ENCODE measurements around the gene CA6.
"Not testable (repeated sequence)": the region's sequence is repeated elsewhere in the genome, so short reads cannot be mapped to it uniquely, and the experiment has no call there.

Gene CA6

DNA sequence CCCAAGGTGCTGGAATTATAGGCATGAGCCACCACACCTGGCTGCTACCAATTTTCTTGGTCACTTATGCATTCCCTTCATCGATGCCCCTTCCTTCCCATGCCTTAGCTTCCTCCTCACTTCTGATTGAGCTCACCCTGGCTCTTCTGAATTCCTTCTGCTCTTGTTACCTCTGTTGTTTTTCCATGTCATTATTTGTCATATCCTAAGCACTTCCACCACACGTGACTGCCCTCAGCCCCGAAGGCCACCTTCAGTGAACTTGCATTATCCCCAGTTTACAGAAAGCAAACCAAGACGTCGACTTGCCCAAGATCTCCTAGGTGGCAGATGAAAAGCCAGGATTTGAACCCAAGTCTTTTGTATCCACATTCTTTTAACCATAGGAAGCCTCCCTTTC lies 30.7 kb downstream of the CA6 start:
- DNase-seq, result no peak

DNA sequence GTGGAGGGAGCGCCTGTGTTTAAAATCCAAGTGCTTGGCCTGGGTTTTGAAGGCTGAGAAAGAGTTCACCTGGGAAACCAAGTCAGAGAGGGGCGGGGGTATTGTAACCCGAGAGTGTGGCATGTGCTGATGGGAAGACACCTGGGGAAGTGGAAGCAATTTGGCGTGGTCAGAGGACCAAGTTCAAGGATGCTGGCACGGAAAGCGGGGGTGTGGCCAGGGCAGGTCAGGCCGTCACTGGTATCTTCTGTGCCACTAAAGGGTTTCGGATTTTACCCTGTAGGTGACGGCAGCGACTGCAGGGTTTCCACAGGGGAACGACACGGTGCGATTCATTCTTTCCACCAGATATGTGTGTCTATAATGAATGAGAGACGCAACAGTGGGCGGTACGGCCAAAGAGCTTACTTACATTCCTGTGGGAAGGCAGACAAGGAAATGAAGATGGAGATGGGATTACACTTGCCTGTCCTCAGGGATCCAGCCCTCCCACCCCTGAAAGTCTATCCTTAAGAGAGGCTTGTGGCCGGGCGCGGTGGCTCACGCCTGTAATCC lies 31.3 kb downstream of the CA6 start:
- DNase-seq, result no peak

DNA sequence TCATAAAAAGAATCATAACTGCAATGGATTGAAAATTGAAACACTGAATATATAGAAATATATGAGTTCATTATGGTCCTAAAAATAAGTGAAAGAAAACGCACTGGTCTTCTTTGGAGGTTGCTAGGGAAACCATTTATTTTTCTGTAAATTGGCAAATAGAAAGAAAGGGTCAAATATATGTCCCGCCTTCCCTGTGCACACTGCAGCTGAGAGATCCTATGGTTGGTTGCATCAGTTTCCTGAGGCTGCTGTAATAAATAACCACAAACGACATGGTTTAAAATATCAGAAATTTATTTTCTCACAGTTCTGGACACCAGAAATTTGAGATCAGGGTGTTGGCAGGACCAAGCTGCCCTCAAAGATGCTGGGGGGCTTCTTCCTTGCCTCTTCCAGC lies 35.0 kb downstream of the CA6 start:
- DNase-seq, result no peak

DNA sequence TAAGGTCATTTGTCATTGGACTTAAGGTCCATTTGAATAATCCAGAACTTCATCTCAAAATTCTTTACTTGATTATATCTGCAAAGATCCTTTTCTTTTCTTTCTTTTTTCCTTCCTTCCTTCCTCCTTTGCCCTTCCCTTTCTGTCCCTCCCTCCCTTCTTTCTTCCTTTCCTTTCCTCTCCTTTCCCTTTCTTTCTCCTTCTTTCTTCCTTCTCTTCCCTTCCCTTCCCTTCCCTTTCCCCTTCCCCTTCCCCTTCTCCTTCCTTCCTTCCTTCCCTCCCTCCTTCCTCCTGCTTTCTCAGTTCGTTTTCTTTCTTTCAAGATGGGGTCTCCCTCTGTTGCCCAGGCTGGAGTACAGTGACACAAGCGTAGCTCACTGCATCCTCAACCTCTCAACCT lies 35.5 kb downstream of the CA6 start:
- DNase-seq, result no peak

DNA sequence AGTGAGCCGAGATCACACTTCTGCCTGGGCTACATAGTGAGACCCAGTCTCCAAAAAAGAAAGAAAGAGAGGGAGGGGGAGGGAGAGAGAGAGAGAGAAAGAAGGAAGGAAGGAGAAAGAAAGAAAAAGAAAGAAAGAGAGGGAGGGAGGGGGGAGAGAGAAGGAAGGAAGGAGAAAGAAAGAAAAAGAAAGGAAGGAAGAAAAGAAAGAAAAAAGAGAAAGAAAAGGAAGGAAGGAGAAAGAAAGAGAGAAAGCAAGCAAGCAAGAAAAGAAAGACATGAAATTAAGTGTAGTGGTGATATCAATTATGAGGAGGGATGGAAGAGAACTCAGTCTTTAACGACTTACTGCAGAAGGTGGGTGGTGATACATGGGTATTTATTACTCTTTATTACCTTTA lies 38.5 kb downstream of the CA6 start:
- DNase-seq, result no peak

DNA sequence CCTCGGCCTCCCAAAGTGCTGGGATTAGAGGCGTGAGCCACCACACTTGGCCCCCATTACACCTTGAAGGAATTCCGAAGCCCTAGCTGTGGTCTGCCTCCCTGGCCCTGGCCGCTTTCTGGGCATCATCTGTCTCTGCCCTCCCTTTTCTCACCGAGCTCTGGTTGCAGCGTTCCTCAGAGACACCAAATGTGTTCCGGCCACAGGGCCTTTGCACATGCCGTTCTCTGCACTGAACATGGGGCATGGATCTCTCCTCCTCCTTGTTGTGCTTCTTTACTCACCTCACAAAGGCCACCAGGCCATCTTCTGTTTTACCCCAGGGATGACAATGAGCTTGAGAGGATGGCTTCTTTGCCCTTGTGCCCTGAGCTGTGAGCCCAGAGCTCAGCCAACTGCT lies 39.3 kb downstream of the CA6 start:
- DNase-seq, result no peak

DNA sequence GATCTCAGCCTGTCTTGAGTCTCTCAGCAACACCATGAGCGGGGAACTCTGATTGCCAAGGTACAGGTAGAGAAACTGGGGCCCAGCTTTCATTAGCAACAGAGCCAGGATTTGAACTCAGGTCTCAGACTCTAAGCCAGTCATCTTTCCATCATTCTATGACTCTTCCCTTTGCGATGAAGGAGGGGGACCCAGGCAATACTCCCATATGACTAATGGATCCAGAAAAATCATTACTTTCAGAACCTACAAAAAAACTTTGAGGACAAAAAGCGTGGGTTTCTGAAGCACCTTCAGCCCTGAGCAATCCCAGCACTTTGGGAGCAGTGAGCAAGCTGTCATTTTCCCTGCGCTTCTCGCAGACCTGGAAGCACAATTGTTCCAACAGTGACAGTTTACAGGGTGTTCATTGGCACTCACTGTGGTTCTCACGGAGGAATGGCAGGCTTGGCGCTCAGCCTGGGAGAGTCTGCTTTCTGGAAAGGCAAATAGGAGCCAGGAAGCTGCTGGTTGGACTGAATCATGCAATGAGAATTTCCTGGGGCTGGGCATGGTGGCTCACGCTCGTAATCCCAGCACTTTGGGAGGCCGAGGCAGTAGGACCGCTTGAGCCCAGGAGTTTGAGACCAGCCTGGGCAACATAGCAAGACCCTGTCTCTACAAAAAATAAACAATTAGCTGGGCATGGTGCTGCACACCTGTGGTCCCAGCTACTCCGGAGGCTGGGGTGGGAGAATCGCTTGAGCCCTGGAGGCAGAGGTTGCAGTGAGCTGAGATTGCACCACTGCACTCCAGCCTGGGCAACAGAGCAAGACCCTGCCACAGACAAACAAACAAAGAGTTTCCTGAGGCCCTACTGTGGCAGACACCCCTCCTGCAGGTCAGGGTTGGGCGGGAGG lies 40.5 kb downstream of the CA6 start:
- DNase-seq, result no peak

DNA sequence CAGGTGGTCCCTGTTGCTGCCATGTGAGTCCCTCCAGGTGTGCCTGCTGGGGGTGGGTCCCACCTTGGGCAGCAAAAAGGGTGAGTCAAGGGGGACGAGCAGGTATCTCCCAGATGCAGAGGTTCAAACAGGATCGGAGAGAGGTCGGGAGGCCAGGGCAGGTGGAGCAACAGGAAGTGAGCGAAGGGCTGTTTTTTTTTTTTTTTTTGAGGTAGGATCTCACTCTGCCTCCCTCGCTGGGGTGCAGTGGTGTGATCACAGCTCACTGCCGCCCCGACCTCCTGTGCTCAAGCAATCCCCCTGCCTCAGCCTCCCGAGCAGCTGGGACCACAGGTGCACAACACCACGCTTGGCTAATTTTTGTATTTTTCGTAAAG lies 41.1 kb downstream of the CA6 start:
- no peak for DNase-seq

DNA sequence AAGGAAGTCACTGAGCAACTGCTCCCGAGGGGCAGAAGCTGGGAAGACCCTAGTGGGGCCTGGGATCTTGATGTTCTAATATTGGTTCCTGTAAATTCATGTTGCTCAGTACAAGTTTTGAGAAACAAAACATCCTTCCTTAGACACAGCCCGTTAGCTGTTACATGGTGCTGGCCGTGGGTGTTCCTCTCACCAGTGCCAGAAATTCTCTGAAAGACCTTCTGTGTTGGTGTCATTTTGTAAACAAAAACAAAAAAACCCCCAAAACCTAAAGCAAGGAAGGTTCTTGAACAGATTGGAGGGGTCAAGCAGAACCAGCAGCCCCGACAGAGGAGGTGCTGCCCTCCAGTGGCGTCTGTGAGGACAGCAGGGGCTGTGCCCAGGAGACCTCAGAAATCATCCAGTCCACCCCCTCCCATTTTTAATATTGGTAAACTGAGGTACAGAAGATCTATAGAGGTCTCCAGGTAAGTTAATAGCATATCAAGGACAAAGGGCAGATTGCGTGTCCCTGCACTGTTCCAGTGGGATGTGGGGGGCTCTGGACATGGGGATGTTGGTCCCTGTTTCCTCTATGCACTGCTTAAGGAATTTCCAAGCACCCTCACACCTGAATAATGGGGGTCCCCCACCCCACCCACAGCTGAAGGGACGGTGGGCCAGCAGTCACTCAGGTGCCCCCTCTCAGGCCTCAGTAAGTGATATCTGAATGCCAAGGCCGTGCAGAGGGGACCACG lies 42.4 kb downstream of the CA6 start:
- DNase-seq, result peak; percentile 40

DNA sequence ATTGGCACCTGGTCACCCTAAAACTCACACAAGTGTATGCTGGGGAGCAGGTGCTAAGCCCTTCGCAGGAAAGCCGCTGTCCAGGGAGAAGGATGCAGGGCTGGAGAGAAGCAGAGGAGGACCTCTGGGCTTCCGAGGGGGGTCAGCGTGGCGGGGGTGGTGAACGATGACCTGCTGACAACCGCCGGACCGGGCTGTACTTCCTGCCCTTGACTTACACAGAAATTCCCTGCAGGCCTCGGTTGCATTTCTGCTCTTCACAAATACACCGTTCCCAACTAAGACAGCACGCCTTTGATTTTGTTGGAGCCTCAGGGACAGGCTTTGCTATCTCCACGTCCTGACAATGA lies 42.9 kb downstream of the CA6 start:
- DNase-seq, result no peak

DNA sequence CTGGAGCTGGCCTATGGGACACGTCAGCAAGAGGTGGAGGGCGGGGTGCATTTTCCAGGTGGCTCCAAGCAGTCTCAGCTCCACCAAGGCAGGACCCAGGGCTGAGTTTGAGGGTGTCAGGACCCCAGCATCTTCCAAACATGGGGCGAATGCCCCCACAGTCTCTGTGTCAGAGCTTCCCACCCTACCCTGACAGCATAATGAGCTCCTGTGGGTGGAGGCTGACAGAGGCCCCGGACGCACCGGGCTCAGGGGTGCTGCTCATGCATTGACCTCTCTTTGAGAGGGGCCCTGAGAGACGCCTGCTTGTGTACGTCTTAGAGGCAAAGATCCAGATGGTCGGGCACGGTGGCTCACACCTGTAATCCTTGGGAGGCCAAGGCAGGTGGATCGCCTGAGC lies 43.4 kb downstream of the CA6 start:
- no peak for DNase-seq

DNA sequence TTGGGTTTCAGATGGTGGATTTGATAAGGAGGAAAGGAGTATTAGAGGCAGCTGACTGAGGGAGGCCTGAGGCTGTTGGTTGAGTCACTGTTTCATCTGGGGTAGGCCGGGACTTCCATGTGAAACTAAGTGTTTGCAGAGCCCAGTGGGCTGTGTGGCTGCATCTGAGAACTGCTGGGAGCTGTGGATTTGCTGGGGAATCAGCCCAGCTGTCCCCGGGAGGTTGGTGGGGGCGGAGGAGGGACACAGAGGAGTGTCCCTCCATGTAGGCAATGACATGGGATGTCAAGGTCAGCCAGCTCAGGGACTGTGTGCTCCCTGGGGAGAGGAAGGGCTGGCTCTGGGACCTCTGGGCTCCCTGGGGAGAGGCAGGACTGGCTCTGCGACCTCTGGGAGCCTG lies 44.2 kb downstream of the CA6 start:
- no peak for DNase-seq

DNA sequence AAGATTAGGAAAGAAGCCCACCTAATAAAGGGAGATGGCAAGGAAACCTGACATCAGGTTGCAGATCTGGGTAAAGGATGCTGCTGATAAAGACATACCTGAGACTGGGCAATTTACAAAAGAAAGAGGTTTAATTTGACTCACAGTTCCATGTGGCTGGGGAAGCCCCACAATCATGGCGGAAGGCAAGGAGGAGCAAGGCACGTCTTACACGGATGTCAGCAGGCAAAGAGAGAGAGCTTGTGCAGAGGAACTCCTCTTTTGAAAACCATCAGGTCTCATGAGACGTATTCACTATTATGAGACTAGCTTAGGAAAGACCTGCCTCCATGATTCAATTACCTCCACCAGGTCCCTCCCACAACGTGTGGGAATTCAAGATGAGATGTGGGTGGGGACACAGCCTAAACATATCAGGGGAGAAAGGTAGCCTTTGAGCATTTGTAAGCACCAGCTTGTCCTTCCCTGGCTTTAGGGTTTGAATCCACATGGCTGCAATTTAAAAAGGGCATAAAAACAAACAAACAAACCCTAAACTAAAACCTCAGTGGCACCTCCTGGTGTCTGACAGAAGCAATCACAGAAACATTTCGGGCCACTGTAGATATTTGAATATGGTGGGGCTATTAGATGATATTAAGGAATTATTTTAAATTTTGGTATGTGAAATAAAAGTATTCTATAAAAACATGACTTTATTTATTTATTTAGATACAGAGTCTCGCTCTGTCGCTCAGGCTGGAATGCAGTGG lies 47.4 kb downstream of the CA6 start:
- DNase-seq, result no peak

DNA sequence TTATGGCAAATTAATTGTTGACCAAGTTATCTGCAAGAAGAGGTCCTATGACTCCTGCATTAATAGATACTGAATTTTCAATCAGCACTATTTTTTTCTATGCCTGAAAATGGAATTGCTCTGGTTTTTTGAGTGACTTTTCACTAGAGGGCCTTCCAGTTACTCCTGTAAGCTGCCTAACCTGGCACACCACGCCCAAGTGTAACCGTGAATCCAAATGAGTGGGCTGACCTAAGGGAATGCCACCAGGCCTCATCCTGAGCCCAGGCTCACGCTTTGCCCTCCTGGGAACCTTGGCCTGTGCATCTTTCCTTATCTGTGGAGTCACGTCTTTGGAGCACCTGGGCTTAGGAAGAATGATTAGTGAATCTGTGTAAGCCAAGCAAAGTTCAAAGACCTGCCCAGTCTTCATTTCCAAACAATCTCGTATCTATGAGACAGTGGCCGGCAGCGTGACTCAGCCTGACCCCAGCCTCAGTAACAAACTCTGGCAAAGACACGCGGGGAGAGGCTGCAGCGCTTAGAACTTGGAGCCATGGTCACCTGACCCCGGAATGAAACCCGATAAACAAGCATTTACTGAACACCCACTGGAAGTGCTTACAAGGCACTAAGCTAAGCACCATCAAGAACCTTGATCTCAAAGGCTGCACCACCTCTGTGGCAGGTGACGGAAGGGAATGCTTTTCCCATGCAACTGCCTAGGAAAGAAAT lies 48.5 kb downstream of the CA6 start:
- DNase-seq, result not testable (repeated sequence)

DNA sequence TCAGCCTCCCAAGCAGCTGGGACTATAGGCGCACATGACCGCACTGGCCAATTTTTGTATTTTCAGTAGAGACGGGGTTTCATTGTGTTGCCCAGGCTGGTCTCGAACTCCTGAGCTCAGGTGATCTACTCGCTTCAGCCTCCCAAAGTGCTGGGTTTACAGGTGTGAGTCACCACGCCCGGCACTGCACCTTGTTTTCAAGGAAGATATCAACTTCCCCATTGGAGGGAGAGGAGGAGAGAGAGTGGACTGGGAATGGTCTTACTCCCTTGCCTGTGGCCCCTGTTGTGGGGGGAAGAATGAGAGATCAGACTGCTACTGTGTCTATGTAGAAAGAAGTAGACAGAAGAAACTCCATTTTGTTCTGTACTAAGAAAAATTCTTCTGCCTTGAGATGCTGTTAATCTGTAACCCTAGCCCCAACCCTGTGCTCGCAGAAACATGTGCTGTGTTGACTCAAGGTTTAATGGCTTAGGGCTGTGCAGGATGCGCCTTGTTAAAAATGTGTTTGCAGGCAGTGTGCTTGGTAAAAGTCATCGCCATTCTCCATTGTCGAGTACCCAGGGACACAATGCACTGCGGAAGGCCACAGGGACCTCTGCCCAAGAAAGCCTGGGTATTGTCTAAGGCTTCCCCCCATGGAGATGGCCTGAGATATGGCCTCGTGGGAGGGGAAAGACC lies 56.0 kb downstream of the CA6 start:
- DNase-seq, result not testable (repeated sequence)

DNA sequence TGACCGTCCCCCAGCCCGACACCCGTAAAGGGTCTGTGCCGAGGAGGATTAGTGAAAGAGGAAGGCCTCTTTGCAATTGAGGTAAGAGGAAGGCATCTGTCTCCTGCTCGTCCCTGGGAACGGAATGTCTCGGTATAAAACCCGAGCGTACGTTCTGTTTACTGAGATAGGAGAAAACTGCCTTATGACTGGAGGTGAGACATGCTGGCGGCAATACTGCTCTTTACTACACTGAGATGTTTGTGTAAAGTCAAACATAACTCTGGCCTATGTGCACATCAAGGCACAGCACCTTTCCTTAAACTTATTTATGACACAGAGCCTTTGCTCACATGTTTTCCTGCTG lies 56.5 kb downstream of the CA6 start:
- not testable (repeated sequence) for DNase-seq

DNA sequence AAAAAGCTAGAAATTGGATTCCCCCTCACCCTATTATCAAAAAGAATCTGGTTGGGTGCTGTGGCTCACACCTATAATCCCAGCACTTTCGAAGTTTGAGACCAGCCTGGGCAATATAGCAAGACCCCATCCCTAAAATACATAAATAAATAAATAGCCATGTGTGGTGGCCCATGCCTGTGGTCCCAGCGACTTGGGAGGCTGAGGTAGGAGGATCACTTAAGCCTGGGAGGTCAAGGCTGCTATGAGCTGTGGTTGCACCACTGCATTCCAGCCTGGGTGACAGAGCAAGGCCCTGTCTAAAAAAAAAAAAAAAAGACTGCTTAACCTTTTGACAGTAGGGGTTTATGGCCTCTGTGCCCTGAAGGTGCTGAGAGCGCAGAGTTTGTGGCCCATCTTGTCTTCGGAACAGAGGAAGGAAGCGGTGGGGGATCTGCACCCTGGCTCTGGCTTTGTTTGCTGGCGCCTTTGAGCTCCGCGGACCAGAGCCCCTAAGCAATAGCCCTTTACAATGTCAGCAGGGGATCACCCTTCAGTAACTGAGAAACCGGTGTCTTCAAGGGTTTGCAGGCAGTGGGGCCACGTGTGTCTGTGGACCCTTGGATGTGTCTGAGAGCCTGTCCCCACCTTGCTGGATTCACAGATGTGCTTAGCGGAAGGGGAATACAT lies 58.5 kb downstream of the CA6 start:
- no peak for DNase-seq

DNA sequence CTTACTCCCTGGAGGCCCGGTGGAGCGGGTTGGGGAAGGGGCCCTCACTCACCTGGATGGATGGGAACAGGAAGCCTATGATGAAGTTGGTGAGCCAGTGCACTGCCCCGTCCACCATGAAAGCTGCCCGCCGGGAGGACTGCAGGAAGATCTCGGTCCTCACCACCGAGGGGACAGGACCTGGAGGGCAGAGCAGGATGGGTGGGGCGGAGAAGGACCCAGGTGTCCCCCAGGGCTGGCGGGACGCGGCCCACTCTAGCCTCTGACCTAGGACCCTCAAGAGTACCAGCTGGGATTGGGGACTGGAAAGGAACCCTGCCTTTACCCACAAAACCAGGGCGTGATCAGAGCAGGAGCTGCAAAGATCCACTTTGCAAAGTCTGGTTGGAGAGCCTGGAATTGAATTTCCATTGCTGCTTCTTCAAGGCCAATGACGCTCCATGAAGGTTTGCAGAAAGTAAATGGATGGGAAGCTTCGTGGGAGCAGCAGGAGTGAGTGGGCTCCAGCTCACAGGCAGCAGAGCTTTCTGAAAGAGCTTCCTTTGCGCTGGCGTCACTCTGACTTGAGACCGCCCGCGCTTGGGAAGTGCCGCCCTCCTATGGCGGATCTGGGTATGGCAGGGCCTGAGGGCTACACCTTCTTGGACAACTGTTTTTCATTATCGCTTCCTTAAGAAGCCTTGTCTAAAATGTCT lies 59.2 kb downstream of the CA6 start:
- DNase-seq, result no peak

DNA sequence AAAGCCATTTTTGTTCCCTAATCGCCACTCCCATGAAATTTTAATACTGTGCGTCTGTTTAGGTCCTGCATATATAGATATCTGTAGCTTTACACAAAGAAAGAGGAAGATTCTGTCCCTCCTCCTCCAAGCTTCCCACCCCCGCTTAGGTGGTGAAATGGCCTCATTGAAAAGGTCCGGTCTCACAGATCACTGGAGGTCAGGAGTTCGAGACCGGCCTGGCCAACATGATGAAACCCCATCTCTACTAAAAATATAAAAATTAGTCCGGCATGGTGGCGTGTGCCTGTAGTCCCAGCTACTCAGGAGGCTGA lies 59.7 kb downstream of the CA6 start:
- no peak for DNase-seq

DNA sequence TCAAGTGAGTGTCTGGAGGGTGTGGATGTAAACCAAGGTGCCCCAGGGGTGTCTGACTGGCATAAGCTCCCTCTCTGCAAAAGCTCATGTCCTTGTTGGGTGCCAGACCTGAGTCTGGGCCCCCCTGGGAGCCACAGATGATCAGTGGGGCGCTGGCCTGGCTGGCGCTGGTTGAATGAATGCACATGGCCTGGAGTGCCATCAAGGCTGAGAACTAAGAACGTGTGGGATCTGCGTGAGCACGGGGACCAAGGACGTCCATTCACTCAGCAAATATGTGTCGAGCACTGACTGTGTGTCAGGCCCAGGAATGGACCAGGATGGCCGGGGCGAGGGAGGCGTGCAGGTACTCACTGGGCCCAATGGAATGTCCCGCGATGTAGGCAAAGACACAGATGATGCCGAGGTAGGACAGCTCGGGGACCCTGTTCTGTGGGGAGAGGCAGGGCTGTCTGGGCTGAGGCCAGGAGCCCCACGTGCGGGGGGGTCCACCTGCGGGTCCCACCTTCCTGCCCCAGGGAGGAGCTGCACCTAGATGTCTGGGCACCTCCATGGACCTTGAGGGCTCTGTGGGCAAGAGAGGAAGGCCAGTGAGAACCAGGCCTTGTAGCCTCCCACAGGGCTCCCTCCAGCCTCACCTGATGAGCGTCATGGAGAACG lies 61.4 kb downstream of the CA6 start:
- DNase-seq, result no peak

DNA sequence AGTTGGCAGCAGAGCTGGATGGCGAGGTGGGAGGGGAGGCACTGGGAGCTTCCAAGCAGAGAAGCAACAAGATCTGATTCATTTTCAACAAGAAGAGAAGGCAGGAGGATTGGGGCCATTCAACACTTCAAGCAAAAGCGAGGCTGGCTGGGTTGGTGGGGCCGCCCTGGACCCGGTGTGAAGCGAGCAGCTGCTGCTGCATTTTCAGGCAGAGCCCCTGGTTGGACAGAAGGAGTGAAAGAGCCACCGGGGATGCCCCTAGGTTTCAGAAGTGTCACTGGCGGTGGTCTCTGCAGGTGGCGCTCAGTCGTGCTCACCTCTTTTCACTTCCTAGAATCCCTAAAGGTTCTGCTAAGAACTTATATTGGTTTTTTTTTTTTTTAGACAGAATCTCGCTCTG lies 62.6 kb downstream of the CA6 start:
- no peak for DNase-seq
